ENCODE data around the gene SEMA3F.

- TF ChIP-seq CTCF (IDR thresholded peaks at IDR 0.05; ENCODE audit: extremely low read depth in 1 of 2, insufficient read depth in 1 of 2, low read depth in 1 of 2, low read length in 2 of 2) (peak; percentile 87 to 92), MAX (IDR thresholded peaks at IDR 0.05; ENCODE audit: insufficient read depth, insufficient read length) (no peak), POLR2A (IDR thresholded peaks at IDR 0.05; ENCODE audit: low read depth, low read length) (no peak), FOS (IDR thresholded peaks at IDR 0.05; ENCODE audit: borderline replicate concordance, insufficient read depth, low read length) (no peak), GATA2 (IDR thresholded peaks at IDR 0.05; ENCODE audit: insufficient read depth, insufficient read length, low read depth, low read length) (no peak), EZH2 (IDR thresholded peaks at IDR 0.05; ENCODE audit: borderline replicate concordance, low read depth, low read length, severe bottlenecking) (no peak), POLR2AphosphoS5 (IDR thresholded peaks at IDR 0.05; ENCODE audit: insufficient read depth, low read depth, low read length) (no peak), JUN (IDR thresholded peaks at IDR 0.05; ENCODE audit: borderline replicate concordance, insufficient read depth, insufficient read length, low read depth) (no peak), MYC (IDR thresholded peaks at IDR 0.05; ENCODE audit: low read depth, low read length) (no peak)
Observed at GRCh38 chr3:50192689-50193141, 37.6 kb downstream of the SEMA3F start.

All from endothelial cell of umbilical vein (primary cell).